Spleen (tissue), 7 donors: ENCODE data around the gene DAZAP1.
A peak's percentile ranks its signal among the peaks of the same experiment; 100 is the strongest.

Source experiments
- CTCF ChIP-seq, 11 experiments: fragments of 200-600 bp in 7 of 11; fragments of 450-650 bp in 4 of 11; sonication (generic) in 4 of 11; IDR thresholded peaks in 8 of 11; conservative IDR thresholded peaks in 3 of 11; 1 replicate in 7 of 11; 2 replicates in 4 of 11; pipeline versions ENCODE4 v1.4.0 to v1.8.0; 2016 to 2021; ENCODE audit warnings: antibody characterized with exemption in 11 of 11, inconsistent platforms in 4 of 11, mild to moderate bottlenecking in 1 of 11
- POLR2A ChIP-seq, 3 donors: fragments of 450-650 bp; IDR thresholded peaks; one replicate each; pipeline ENCODE4 v1.5.1; 2017; ENCODE audit warnings: antibody characterized with exemption in 3 of 3, mild to moderate bottlenecking in 1 of 3
- POLR2AphosphoS5 ChIP-seq, 3 donors: sonication (generic); formaldehyde crosslinking; IDR thresholded peaks; one replicate each; pipeline ENCODE4 v1.5.1; 2017; ENCODE audit warnings: antibody characterized with exemption in 3 of 3
- donor health status: DM: no; HTN: no; CAD: no; lungs with moderate emphysema.
- donor health status: DM: no; HTN: no; CAD: no.
- donor health status: DM: no; HTN: no; CAD: no.

- TF ChIP-seq CTCF (IDR thresholded peaks at IDR 0.05 in 8 of 11, conservative IDR thresholded peaks at IDR 0.05 in 3 of 11) (no peak), POLR2A (IDR thresholded peaks at IDR 0.05) (no peak), POLR2AphosphoS5 (IDR thresholded peaks at IDR 0.05) (peak in 2 of 3 donors; percentile 37 to 64)
These were observed 10.5 kb downstream of the DAZAP1 start for GRCh38 chr19:1417681-1418495.
